WTC11 (cell line): Measurements from ENCODE around the gene DPP7. TPM values are rescaled to one million over a fixed set of nuclear protein-coding genes. Genes with fewer than 3 reads are reported as not detected.

Experiments
- ATAC-seq: fragments of 200-7000 bp; cut with Tn5 transposase; 2 replicates; pipeline ENCODE4 v1.10.0; 2021; ENCODE audit warnings: mild to moderate bottlenecking, moderate library complexity
- CTCF ChIA-PET: fragments of 300-600 bp; sonication (Branson Sonifier 250); formaldehyde crosslinking; loops from one replicate; lab custom pipeline; 2021; ENCODE audit warnings: antibody characterized with exemption; lab: Charles Lee
- POLR2A ChIA-PET: fragments of 350-600 bp; sonication (Branson Sonifier 250); formaldehyde crosslinking; loops from one replicate; lab custom pipeline; 2021; ENCODE audit warnings: antibody characterized with exemption; lab: Charles Lee
- DNase-seq: peaks from one replicate; pipeline ENCODE4 v3.0.0; 2021; ENCODE audit warnings: low spot score
- H3K27ac Mint-ChIP-seq: 2 replicates; pipeline ENCODE4 v1.8.0; 2021; ENCODE audit warnings: mixed read lengths
- H3K27me3 Mint-ChIP-seq: 2 replicates; pipeline ENCODE4 v1.8.0; 2021; ENCODE audit warnings: low read depth, mild to moderate bottlenecking, moderate library complexity, mixed read lengths
- H3K36me3 Mint-ChIP-seq: 2 replicates; pipeline ENCODE4 v1.8.0; 2021; ENCODE audit warnings: mixed read lengths
- H3K4me1 Mint-ChIP-seq: 2 replicates; pipeline ENCODE4 v1.8.0; 2022; ENCODE audit warnings: mixed read lengths
- H3K4me3 Mint-ChIP-seq: 2 replicates; pipeline ENCODE4 v1.8.0; 2021; ENCODE audit warnings: mild to moderate bottlenecking, moderate library complexity, mixed read lengths
- H3K9me3 Mint-ChIP-seq: 2 replicates; pipeline ENCODE4 v1.8.0; 2021; ENCODE audit warnings: mixed read lengths
- ATF3 ChIP-seq: sonication (generic); formaldehyde crosslinking; conservative IDR thresholded peaks from 2 replicates; pipeline ENCODE4 v1.8.1; 2022; ENCODE audit warnings: mild to moderate bottlenecking, missing genetic modification reagents
- ATF6 ChIP-seq: sonication (generic); formaldehyde crosslinking; IDR thresholded peaks from 2 replicates; pipeline ENCODE4 v1.8.1; 2023; ENCODE audit warnings: mild to moderate bottlenecking, missing genetic modification reagents
- ELF4 ChIP-seq: sonication (generic); formaldehyde crosslinking; IDR thresholded peaks from 2 replicates; pipeline ENCODE4 v1.8.1; 2022; ENCODE audit warnings: low read depth, mild to moderate bottlenecking, moderate library complexity, missing genetic modification reagents
- ERG ChIP-seq: fragments of 250-450 bp; sonication (Bioruptor Pico); IDR thresholded peaks from 2 replicates; pipeline ENCODE4 v1.8.0; 2021; ENCODE audit warnings: mild to moderate bottlenecking
- MAX ChIP-seq: sonication (generic); formaldehyde crosslinking; IDR thresholded peaks from 2 replicates; pipeline ENCODE4 v1.8.0; 2022; ENCODE audit warnings: mild to moderate bottlenecking, missing genetic modification reagents
- OVOL2 ChIP-seq: fragments of 250-450 bp; sonication (Bioruptor Pico); IDR thresholded peaks from 2 replicates; pipeline ENCODE4 v1.9.0; 2021; ENCODE audit warnings: mild to moderate bottlenecking, borderline replicate concordance
- STAT6 ChIP-seq: sonication (generic); formaldehyde crosslinking; conservative IDR thresholded peaks from 2 replicates; pipeline ENCODE4 v1.8.1; 2023; ENCODE audit warnings: mild to moderate bottlenecking, low read depth, missing genetic modification reagents, moderate library complexity
- TEAD4 ChIP-seq: sonication (generic); formaldehyde crosslinking; IDR thresholded peaks from 2 replicates; pipeline ENCODE4 v1.8.0; 2022; ENCODE audit warnings: mild to moderate bottlenecking, missing genetic modification reagents
- TP53 ChIP-seq: sonication (generic); formaldehyde crosslinking; IDR thresholded peaks from 2 replicates; pipeline ENCODE4 v1.8.1; 2023; ENCODE audit warnings: mild to moderate bottlenecking, missing genetic modification reagents
- USF1 ChIP-seq: sonication (generic); formaldehyde crosslinking; IDR thresholded peaks from 2 replicates; pipeline ENCODE4 v1.8.0; 2022; ENCODE audit warnings: mild to moderate bottlenecking, missing genetic modification reagents
- ZNF138 ChIP-seq: sonication (generic); formaldehyde crosslinking; conservative IDR thresholded peaks from 2 replicates; pipeline ENCODE4 v1.8.1; 2022; ENCODE audit warnings: mild to moderate bottlenecking, moderate library complexity, missing genetic modification reagents
- ZNF281 ChIP-seq: sonication (generic); formaldehyde crosslinking; IDR thresholded peaks from 2 replicates; pipeline ENCODE4 v1.8.0; 2023; ENCODE audit warnings: mild to moderate bottlenecking, missing genetic modification reagents
- ZNF396 ChIP-seq: fragments of 250-450 bp; sonication (Bioruptor Pico); IDR thresholded peaks from 2 replicates; pipeline ENCODE4 v1.8.0; 2021; ENCODE audit warnings: mild to moderate bottlenecking, moderate library complexity, borderline replicate concordance
- ZNF423 ChIP-seq: fragments of 250-450 bp; sonication (Bioruptor Pico); IDR thresholded peaks from 2 replicates; pipeline ENCODE4 v2.1.2; 2022; ENCODE audit warnings: mild to moderate bottlenecking, moderate library complexity
- ZNF532 ChIP-seq: fragments of 250-450 bp; sonication (Bioruptor Pico); IDR thresholded peaks from 2 replicates; pipeline ENCODE4 v1.9.0; 2021; ENCODE audit warnings: mild to moderate bottlenecking, borderline replicate concordance
- ZSCAN18 ChIP-seq: fragments of 250-450 bp; sonication (Bioruptor Pico); IDR thresholded peaks from 2 replicates; pipeline ENCODE4 v2.1.2; 2022; ENCODE audit warnings: mild to moderate bottlenecking, moderate library complexity
- total RNA-seq: library from RNA; stranded (reverse); gene quantifications from 3 replicates; pipeline ENCODE4 v1.2.3, GENCODE V29; 2021

DPP7 gene
- total RNA-seq, 1 experiment from 2014 or later = 38.9 TPM

GRCh38 chr9:137158625-137159024 lies 44.1 kb upstream of the DPP7 start:
- TF ChIP-seq ERG (CRISPR knock-in tag) = no peak
- TF ChIP-seq ZSCAN18 (CRISPR knock-in tag) = no peak
- TF ChIP-seq TEAD4 (CRISPR knock-in tag) = no peak
- TF ChIP-seq ZNF532 = no peak
- no peak for TF ChIP-seq MAX (CRISPR knock-in tag)
- no peak for TF ChIP-seq ZNF281
- no peak for TF ChIP-seq ATF3 (CRISPR knock-in tag)
- TF ChIP-seq USF1 (CRISPR knock-in tag) = no peak
- no peak for TF ChIP-seq TP53
- TF ChIP-seq ZNF138 (CRISPR knock-in tag) = no peak
- no peak for TF ChIP-seq ELF4
- TF ChIP-seq ZNF396 (CRISPR knock-in tag) = no peak
- no peak for TF ChIP-seq STAT6 (CRISPR knock-in tag)
- TF ChIP-seq ATF6 (CRISPR knock-in tag) = no peak
- TF ChIP-seq ZNF423 (CRISPR knock-in tag) = no peak
- TF ChIP-seq OVOL2 (CRISPR knock-in tag) = no peak
- TF ChIP-seq, all 79 proteins: peak for 0
- H3K9me3 Mint-ChIP-seq = no peaks in the 10 kb centered on the region
- no peaks in the 10 kb centered on the region for H3K36me3 Mint-ChIP-seq
- POLR2A ChIA-PET = no interaction called here
- CTCF ChIA-PET = interaction anchor here (1.0 to 2.0 kb wide), 3 partner anchors 90 to 130 kb away, joined by 3 to 4 read pairs (median 3); no protein-coding TSS in a partner anchor
- no peak overlapping the region for H3K27ac Mint-ChIP-seq
- DNase-seq = no peak
- ATAC-seq = no peak
- H3K4me1 Mint-ChIP-seq = no peaks in the 10 kb centered on the region
- no peak overlapping the region for H3K4me3 Mint-ChIP-seq
- H3K27me3 Mint-ChIP-seq = peaks cover 82% of the 10 kb centered on the region
